ENCODE data around the gene MAGEA10. TPM values are rescaled to one million over a fixed set of nuclear protein-coding genes. Genes with fewer than 3 reads are reported as not detected.
A peak's percentile ranks its signal among the peaks of the same experiment; 100 is the strongest.

MAGEA10 gene
- total and polyA plus RNA-seq, 9 of the 15 experiments (the other 6 are each of a cell fraction or from before 2014, with no cell fraction given), result 0.06 to 0.45 (median 0.15) TPM; not detected in 4

DNA sequence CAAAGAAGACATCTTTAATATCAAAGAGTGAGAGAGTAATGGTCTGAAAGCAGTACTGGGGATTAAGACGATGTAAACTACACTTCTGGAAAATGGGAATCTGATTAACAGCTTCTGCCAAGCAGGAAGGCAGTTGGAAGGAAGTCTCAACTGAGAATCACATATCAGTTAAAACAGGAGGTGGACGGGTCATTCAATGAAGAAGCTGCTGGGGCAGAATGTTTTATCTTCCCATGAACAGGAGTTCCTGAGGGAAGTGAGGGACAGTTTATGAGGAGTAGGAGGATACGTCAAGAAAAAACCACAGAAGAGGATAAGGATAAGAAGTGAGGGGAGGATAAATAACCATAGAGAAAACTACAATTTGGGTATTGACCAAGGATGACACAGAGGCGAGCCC is 38.7 kb upstream of the MAGEA10 start (continued):
- no peak for TF ChIP-seq KAT7 (CRISPR knock-in tag; IDR thresholded peaks at IDR 0.05; ENCODE audit: borderline replicate concordance)
- TF ChIP-seq ZNF311 (CRISPR knock-in tag; IDR thresholded peaks at IDR 0.05), result no peak
- TF ChIP-seq SMAD4 (CRISPR knock-in tag; conservative IDR thresholded peaks at IDR 0.05), result peak; percentile 81
- peak; percentile 96 for TF ChIP-seq TCF3 (CRISPR knock-in tag; IDR thresholded peaks at IDR 0.05)
- TF ChIP-seq, protein P1, sequence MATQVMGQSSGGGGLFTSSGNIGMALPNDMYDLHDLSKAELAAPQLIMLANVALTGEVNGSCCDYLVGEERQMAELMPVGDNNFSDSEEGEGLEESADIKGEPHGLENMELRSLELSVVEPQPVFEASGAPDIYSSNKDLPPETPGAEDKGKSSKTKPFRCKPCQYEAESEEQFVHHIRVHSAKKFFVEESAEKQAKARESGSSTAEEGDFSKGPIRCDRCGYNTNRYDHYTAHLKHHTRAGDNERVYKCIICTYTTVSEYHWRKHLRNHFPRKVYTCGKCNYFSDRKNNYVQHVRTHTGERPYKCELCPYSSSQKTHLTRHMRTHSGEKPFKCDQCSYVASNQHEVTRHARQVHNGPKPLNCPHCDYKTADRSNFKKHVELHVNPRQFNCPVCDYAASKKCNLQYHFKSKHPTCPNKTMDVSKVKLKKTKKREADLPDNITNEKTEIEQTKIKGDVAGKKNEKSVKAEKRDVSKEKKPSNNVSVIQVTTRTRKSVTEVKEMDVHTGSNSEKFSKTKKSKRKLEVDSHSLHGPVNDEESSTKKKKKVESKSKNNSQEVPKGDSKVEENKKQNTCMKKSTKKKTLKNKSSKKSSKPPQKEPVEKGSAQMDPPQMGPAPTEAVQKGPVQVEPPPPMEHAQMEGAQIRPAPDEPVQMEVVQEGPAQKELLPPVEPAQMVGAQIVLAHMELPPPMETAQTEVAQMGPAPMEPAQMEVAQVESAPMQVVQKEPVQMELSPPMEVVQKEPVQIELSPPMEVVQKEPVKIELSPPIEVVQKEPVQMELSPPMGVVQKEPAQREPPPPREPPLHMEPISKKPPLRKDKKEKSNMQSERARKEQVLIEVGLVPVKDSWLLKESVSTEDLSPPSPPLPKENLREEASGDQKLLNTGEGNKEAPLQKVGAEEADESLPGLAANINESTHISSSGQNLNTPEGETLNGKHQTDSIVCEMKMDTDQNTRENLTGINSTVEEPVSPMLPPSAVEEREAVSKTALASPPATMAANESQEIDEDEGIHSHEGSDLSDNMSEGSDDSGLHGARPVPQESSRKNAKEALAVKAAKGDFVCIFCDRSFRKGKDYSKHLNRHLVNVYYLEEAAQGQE (IDR thresholded peaks at IDR 0.05; ENCODE audit: borderline replicate concordance), result no peak
- TF ChIP-seq, protein P1 (CRISPR knock-in tag; IDR thresholded peaks at IDR 0.05; ENCODE audit: low read depth), result no peak
- no peak for TF ChIP-seq XRCC3 (IDR thresholded peaks at IDR 0.05)
- peak in 1 of 2 experiments; percentile 87; a peak in 2 of 4 replicates for TF ChIP-seq MLLT1 (IDR thresholded peaks at IDR 0.05)
- TF ChIP-seq RAD21 (CRISPR knock-in tag; conservative IDR thresholded peaks at IDR 0.05 in 1 of 2, IDR thresholded peaks at IDR 0.05 in 1 of 2), result peak in 1 of 2 experiments; percentile 39; a peak in 2 of 4 replicates
- TF ChIP-seq NCOA2 (IDR thresholded peaks at IDR 0.05; ENCODE audit: partially characterized antibody in 2 of 2), result peak; percentile 91 to 92
- no peak for TF ChIP-seq ETS2 (tag; IDR thresholded peaks at IDR 0.05; ENCODE audit: borderline replicate concordance, poor library complexity, severe bottlenecking)
- TF ChIP-seq, protein P2, sequence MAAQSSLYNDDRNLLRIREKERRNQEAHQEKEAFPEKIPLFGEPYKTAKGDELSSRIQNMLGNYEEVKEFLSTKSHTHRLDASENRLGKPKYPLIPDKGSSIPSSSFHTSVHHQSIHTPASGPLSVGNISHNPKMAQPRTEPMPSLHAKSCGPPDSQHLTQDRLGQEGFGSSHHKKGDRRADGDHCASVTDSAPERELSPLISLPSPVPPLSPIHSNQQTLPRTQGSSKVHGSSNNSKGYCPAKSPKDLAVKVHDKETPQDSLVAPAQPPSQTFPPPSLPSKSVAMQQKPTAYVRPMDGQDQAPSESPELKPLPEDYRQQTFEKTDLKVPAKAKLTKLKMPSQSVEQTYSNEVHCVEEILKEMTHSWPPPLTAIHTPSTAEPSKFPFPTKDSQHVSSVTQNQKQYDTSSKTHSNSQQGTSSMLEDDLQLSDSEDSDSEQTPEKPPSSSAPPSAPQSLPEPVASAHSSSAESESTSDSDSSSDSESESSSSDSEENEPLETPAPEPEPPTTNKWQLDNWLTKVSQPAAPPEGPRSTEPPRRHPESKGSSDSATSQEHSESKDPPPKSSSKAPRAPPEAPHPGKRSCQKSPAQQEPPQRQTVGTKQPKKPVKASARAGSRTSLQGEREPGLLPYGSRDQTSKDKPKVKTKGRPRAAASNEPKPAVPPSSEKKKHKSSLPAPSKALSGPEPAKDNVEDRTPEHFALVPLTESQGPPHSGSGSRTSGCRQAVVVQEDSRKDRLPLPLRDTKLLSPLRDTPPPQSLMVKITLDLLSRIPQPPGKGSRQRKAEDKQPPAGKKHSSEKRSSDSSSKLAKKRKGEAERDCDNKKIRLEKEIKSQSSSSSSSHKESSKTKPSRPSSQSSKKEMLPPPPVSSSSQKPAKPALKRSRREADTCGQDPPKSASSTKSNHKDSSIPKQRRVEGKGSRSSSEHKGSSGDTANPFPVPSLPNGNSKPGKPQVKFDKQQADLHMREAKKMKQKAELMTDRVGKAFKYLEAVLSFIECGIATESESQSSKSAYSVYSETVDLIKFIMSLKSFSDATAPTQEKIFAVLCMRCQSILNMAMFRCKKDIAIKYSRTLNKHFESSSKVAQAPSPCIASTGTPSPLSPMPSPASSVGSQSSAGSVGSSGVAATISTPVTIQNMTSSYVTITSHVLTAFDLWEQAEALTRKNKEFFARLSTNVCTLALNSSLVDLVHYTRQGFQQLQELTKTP (IDR thresholded peaks at IDR 0.05; ENCODE audit: low read depth in 1 of 2, partially characterized antibody in 2 of 2), result peak; percentile 21 to 60
